ENCODE measurements around the gene SAE1. TPM values are rescaled to one million over a fixed set of nuclear protein-coding genes. Genes with fewer than 3 reads are reported as not detected.

The SAE1 gene
- total and polyA plus RNA-seq, 10 of the 15 experiments (the other 5 are each of a cell fraction or from before 2014, with no cell fraction given): 62.0 to 246 (median 148) TPM

GRCh38 chr19:47226426-47227351, 96.1 kb downstream of the SAE1 start (continued):
- TF ChIP-seq ZNF622 (IDR thresholded peaks at IDR 0.05) (no peak), ZNF384 (IDR thresholded peaks at IDR 0.05; ENCODE audit: borderline replicate concordance, low read depth, low read length) (no peak), TAF1 (IDR thresholded peaks at IDR 0.05; ENCODE audit: borderline replicate concordance, low read depth, low read length) (peak; percentile 44; the same call in 1 of the 2 replicates), ZBTB40 (IDR thresholded peaks at IDR 0.05; ENCODE audit: borderline replicate concordance) (no peak), CBX5 (IDR thresholded peaks at IDR 0.05; ENCODE audit: low read depth) (no peak), FOXM1 (IDR thresholded peaks at IDR 0.05; ENCODE audit: low read depth, low read length) (no peak), PAX5 (IDR thresholded peaks at IDR 0.05; ENCODE audit: borderline replicate concordance, low read depth, low read length) (peak; percentile 32; the same call in 1 of the 2 replicates), MLLT1 (IDR thresholded peaks at IDR 0.05) (peak; percentile 76), LARP7 (IDR thresholded peaks at IDR 0.05) (no peak; the same call in 1 of the 2 replicates), ZBTB4 (CRISPR knock-in tag; IDR thresholded peaks at IDR 0.05) (no peak), KDM1A (IDR thresholded peaks at IDR 0.05; ENCODE audit: borderline replicate concordance) (no peak), ASH2L (IDR thresholded peaks at IDR 0.05; ENCODE audit: borderline replicate concordance, low read depth) (no peak), CREM (IDR thresholded peaks at IDR 0.05; ENCODE audit: low read depth) (no peak), JUND (IDR thresholded peaks at IDR 0.05; ENCODE audit: low read depth, low read length) (no peak), ETV6 (conservative IDR thresholded peaks at IDR 0.05 in 1 of 2, IDR thresholded peaks at IDR 0.05 in 1 of 2; ENCODE audit: borderline replicate concordance in 1 of 2, low read depth in 1 of 2) (no peak), SKIL (IDR thresholded peaks at IDR 0.05; ENCODE audit: low read depth, poor library complexity, severe bottlenecking) (no peak), HDAC2 (IDR thresholded peaks at IDR 0.05) (no peak), NR2F1 (conservative IDR thresholded peaks at IDR 0.05) (peak; percentile 51; the same call in 1 of the 2 replicates)

Data from GM12878 (cell line).